Cardiac ventricle fibroblast (primary cell): ENCODE results near the gene JUP. TPM values are rescaled to one million over a fixed set of nuclear protein-coding genes. Genes with fewer than 3 reads are reported as not detected.

Experiments
- total RNA-seq: library from RNA; depleted of rRNA; stranded (reverse); fragments of >200 nt; gene quantifications from 2 replicates; pipeline ENCODE4 v1.2.3, GENCODE V29; 2015

Gene JUP
- total RNA-seq = 22.5 and 23.7 TPM in 2 replicates

DNA sequence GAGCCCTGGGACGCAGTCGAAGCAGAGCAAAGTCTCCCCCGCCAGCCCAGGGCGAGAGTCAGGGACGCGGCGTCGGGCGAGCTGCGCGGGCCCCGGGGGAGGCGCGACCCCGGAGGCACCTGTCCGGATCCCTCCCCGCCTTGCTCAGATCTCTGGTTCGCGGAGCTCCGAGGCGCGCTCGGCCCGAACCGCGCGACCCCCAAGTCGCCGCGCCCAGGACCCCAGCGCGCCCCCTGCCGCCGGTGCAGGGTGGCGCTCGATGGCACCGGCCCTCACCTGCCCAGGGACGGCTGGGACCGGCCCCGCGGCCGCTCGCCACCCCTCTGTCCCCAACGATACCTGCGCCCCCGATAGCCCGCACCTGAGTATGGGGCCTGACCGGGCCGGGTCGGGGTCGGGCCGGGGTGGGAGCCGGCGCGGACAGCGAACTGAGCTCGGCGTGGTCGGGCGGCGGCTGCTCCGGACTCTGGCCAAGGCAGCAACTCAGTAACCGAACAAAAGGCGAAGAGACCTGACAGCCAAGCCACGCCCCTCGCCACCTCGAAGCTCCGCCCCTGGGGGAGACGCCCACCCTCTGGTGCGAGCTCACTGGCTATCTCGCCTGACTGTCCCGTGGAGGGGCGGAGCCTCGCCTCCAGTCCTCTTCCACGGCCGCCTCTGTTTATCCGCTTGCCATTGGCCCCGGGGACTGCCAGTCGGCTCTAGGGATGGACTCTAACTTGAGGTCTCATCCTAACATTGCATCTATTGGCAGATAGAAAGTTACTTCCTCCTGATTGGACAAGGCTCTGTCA lies at the start of gene JUP:
TSS of gene JUP (minus strand) at position 485 of the 794 bp plus-strand sequence. CDS start 14,857 bp downstream, outside the sequence.

DNA sequence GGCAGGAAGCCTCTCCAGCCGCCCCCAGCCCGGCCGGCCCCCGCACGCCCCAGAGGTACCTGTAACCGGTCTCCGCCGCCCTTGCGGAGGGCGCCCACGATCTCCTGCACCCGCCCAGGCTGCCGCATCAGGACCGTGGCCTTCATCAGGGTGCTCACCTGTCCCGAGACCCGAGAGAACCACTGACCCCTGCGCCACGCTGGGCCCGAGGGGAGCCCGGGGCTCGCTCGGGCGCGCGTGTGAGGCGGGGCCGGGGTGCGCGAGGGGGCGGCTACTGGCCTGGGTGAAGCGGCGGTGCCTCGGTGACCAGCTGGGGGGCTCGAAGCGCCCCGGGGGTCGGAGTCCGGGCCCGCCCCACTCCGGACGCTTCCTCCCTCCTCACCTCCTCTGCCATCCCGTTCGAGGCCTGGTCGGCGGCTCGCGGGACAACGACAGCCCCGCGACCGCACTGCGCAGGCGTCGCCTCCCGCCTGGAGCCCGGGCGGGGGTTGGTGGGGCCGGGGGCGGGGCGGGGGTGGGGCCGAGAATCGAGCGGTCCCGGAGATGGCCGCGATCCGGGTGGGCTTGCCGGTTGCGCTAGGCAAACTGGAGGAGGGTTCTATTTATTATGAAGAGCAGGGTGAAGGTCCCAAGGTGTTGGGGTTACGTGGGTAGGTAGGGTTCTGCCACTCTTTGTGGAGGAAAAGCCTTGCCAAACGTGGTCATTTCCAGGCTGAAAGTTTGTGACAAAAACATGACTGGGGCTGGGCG lies 49.5 kb upstream of the JUP start, which contains the start of gene NT5C3B:
TSS of gene NT5C3B (minus strand) at position 433 of the 750 bp plus-strand sequence. CDS start at position 394, 39 bp downstream.

DNA sequence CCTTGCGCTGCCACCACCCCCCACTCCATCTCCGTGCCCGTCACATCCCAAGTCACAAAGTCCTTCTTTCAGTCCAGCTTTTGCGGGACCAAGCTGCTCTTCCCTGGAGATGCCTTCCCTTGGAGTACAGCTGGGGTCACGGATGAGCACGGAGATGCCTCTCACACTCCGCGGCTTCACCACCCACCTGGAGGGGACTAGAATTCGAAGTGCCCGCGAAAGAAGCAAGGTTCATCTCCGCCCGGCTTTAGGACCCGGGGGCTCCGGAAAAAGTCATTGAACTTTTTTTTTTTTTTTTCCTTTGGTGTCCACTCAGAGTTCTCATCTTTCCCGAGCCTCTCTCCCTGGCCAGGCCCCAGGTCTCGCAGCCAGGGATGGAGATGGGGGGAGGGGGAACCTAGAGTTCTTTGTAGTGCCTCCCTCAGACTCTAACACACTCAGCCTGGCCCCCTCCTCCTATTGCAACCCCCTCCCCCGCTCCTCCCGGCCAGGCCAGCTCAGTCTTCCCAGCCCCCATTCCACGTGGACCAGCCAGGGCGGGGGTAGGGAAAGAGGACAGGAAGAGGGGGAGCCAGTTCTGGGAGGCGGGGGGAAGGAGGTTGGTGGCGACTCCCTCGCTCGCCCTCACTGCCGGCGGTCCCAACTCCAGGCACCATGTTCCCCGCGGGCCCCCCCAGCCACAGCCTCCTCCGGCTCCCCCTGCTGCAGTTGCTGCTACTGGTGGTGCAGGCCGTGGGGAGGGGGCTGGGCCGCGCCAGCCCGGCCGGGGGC lies 26.1 kb upstream of the JUP start, which contains the start of gene FKBP10:
TSS of gene FKBP10 (plus strand) at position 624 of the 771 bp plus-strand sequence. CDS start at position 655, 31 bp downstream.

DNA sequence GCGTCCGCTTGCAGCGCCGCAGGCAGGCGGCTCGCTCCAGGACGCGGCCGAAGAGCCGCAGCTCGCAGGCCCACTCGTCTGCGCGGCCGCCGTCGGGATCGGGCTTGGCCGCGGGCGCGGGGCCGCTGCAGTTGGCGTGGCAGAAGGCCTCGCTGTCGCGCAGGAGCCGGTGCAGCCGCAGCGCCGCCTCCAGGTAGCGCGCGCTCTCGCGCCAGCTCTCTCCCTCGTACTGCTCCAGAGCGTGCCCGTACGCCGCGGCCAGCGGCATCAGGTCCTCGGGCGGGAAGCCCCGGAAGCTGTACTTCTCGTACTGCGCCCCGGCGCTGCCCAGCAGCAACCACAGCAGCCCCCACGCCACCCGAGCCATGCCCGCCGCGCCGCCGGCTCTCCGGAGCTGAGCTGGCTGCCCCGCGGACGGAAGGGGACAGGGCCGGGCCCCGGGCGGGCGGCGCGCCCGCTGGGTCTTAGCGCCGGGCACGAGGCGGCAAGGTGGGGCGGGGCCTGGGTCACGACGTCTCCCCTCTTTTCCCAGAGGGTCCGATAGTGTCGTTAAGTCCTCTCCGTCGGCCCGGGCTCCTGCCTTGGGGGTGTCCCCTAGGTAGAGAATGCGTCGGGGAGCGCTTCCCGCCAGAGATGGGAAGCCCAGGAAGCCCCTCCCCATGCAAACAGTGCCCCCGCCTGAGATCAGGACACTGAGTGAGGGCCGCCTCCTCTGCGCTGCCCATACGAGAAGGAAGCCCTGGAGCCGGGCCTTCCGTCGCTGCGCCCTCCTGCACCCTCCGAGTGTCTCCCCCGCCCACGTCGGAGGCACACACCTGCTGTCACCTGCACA lies 25.3 kb upstream of the JUP start, which contains the start of gene P3H4:
TSS of gene P3H4 (minus strand) at position 401 of the 832 bp plus-strand sequence. CDS start at position 367, 34 bp downstream.

DNA sequence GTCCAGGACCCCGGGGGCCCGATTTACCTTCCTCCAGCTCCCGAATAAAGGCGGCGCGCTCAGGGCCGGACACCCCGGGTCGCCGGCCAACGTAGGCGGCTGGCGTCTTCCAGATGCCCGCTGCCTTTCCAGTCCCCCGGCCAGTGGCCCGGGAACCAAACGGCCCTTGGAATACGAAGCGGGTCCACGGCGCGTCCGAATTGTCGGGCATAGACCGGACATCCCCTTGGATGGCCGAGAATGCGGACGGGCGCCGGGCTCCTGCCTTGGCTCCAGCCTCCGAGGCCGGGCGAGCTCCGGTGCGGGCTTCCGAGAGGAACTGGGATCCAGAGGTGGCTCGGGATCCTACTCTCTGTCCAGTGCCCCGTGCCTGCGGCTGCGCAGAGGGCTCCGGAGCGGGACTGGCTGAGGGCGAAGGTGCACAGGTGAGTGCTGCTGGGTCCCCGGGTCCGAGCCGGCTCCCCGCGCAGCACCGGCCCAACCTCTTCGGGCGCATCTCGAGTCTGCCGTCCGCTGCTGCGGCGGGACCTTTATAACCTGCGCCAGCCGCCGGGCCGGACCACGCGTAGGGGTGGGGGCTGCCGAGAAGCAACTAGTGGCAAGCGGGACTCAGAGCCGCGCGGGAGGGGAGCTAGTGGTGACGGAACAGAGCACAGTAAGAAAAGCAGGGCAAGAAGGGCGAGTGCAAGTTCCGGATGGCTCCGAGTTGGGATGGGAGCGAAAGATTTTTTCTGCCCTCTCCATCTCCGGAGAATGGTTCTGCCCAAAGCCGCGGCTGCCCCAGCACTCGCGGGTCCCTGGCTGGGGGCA lies 52.2 kb downstream of the JUP start, which contains the start of gene HAP1:
TSS of gene HAP1 (minus strand) at position 505 of the 810 bp plus-strand sequence. CDS start at position 496, 9 bp downstream.

DNA sequence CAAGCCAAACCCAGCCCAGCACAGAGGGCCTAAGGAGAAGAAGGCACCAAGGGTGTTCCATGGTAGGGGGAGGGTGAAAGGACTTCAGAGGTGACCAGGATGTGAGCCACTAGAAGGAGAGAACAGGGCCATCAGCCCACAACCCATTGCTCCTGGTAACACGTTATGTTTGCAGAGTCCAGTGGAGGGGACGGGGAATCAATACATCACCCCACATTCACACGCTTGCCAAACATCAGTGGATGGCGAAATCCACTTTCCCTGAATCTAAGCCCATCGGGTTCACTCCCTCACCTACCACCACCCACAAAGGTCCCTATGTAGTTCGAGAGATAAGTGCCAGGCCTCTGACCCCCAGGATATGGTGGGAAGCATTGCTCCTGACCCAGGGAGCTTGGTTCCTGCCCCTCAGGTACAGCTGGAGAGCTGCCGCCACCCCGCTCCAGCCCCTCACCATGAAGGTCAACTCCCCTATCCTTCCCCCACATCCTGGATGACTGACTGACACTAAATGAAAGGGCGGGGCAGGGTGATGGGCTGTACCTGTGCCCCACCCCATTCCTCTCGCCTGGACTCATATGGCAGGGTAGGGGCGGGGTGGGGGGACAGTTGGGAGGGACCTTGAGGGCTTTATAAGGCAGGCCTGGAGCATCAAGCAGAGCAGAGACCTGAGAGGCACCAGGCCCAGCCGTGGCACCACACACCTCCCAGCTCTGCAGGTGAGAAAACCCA lies 74.7 kb downstream of the JUP start, which contains the start of gene GAST:
TSS of gene GAST (plus strand) at position 663 of the 732 bp plus-strand sequence. CDS start 3,106 bp downstream, outside the sequence.

Other genes starting within 250 kb of the JUP start
- gene KRT9, start 214.7 kb downstream of the JUP start, total RNA-seq = not detected in 2 replicates
- 0.34 TPM in 1 of 2 replicates, not detected in the other for gene KRT14, start 199.8 kb downstream of the JUP start, total RNA-seq
- gene KRT16, start 173.9 kb downstream of the JUP start, total RNA-seq = not detected in 2 replicates
- 7.1 and 9.5 TPM in 2 replicates for gene KRT17, start 162.1 kb downstream of the JUP start, total RNA-seq
- gene EIF1, start 97.8 kb downstream of the JUP start, total RNA-seq = 315 and 385 TPM in 2 replicates
- not detected in 2 replicates for gene GAST, start 74.4 kb downstream of the JUP start, total RNA-seq
- gene HAP1, start 52.1 kb downstream of the JUP start, total RNA-seq = not detected in 2 replicates
- gene P3H4, start 25.2 kb upstream of the JUP start, total RNA-seq = 52.4 and 54.5 TPM in 2 replicates
- 395 and 437 TPM in 2 replicates for gene FKBP10, start 26.3 kb upstream of the JUP start, total RNA-seq
- gene NT5C3B, start 49.5 kb upstream of the JUP start, total RNA-seq = 47.2 and 58.6 TPM in 2 replicates
- gene KLHL10, start 51.1 kb upstream of the JUP start, total RNA-seq = not detected in 2 replicates
- gene KLHL11, start 78.7 kb upstream of the JUP start, total RNA-seq = 16.5 and 18.0 TPM in 2 replicates
- 185 and 187 TPM in 2 replicates for gene ACLY, start 132.2 kb upstream of the JUP start, total RNA-seq
- gene ODAD4, start 143.9 kb upstream of the JUP start, total RNA-seq = 0.06 and 0.20 TPM in 2 replicates
- gene CNP, start 180.1 kb upstream of the JUP start, total RNA-seq = 63.9 and 70.5 TPM in 2 replicates
- 57.4 and 58.8 TPM in 2 replicates for gene DNAJC7, start 230.7 kb upstream of the JUP start, total RNA-seq
- gene NKIRAS2, start 233.4 kb upstream of the JUP start, total RNA-seq = 38.6 and 40.2 TPM in 2 replicates